Kidney (tissue), 14 donors: ENCODE measurements around the gene CIITA. TPM values are rescaled to one million over a fixed set of nuclear protein-coding genes. Genes with fewer than 3 reads are reported as not detected.

Source experiments
- DNase-seq, 5 donors: peaks; one replicate each; pipeline ENCODE4 v3.0.0-alpha.2; 2013 to 2020
- FAIRE-seq: peaks from 2 replicates; lab custom pipeline; 2012; peaks lifted over from hg19 to GRCh38; lab: Jason Lieb, UNC
- H3K27ac ChIP-seq, 2 donors: one replicate each; pipeline ENCODE4 v1.7.0; 2013; ENCODE audit warnings: low read depth in 2 of 2, low read length in 2 of 2, inconsistent platforms in 1 of 2
- H3K27me3 ChIP-seq: one replicate; pipeline ENCODE4 v1.7.1; 2013; ENCODE audit warnings: low read length, inconsistent platforms; ENCODE audit not compliant: control insufficient read depth, insufficient read depth
- H3K36me3 ChIP-seq, 3 donors: one replicate each; pipeline versions ENCODE4 v1.7.0 to v1.7.1; 2013; ENCODE audit warnings: low read length in 3 of 3, control low read depth in 1 of 3, inconsistent platforms in 1 of 3; ENCODE audit not compliant: insufficient read depth in 3 of 3, control insufficient read depth in 2 of 3
- H3K4me1 ChIP-seq, 3 donors: one replicate each; pipeline versions ENCODE4 v1.7.0 to v1.7.1; 2013; ENCODE audit warnings: low read length in 3 of 3, inconsistent platforms in 1 of 3, low read depth in 1 of 3; ENCODE audit not compliant: control insufficient read depth in 2 of 3, insufficient read depth in 2 of 3
- H3K4me3 ChIP-seq, 3 donors: one replicate each; pipeline versions ENCODE4 v1.7.0 to v1.8.1; 2013; ENCODE audit warnings: low read length in 3 of 3, control low read depth in 1 of 3, inconsistent platforms in 1 of 3
- H3K9ac ChIP-seq, 3 donors: one replicate each; pipeline versions ENCODE4 v1.7.0 to v1.7.1; 2013; ENCODE audit warnings: low read length in 3 of 3, control low read depth in 1 of 3, inconsistent platforms in 1 of 3
- H3K9me3 ChIP-seq, 3 donors: one replicate each; pipeline versions ENCODE4 v1.7.0 to v1.7.1; 2013; ENCODE audit warnings: low read length in 3 of 3, control low read depth in 1 of 3, inconsistent platforms in 1 of 3; ENCODE audit not compliant: control insufficient read depth in 2 of 3, insufficient read depth in 1 of 3
- intact Hi-C: fragments of 100-400 bp; cut with DNase I; formaldehyde crosslinking; loops from one replicate; pipeline ENCODE4 v1.11.1; 2022
- polyA plus RNA-seq: library from polyadenylated mRNA; stranded (reverse); fragments of 350-450 nt; fragmentation: Illumina TruSeq; extraction: RNeasy Lipid Tissue Mini Kit (QIAGEN cat#74804); gene quantifications from one replicate; pipeline ENCODE4 v1.2.3, GENCODE V29; 2014; ENCODE audit warnings: low read depth, low replicate concordance; ENCODE audit not compliant: insufficient read depth
- total RNA-seq: library from RNA; stranded (reverse); fragmentation: NEBNext Ultra II Directional; extraction: Animal tissue kit (Norgen Biotek cat#: 25700); gene quantifications from one replicate; pipeline ENCODE4 v1.2.1, GENCODE V29; 2021
- TF ChIP-seq, protein P1 (sequence below): IDR thresholded peaks from 3 replicates; pipeline ENCODE4 v1.5.1; 2012; ENCODE audit warnings: mild to moderate bottlenecking, moderate library complexity, borderline replicate concordance; ENCODE audit not compliant: insufficient read depth; ENCODE audit errors: extremely low read depth
- donor health status: control.
- donor health status: control.
- donor health status: control.
- donor health status: control.
- donor health status: control.
- donor health status: DM: yes; HTN: yes; CAD: no.
- donor health status: Normal renal cell carcinoma (clear cell type).

Gene CIITA
- total and polyA plus RNA-seq, 2 donors from 2014 or later, result 8.3 to 50.5 TPM

DNA sequence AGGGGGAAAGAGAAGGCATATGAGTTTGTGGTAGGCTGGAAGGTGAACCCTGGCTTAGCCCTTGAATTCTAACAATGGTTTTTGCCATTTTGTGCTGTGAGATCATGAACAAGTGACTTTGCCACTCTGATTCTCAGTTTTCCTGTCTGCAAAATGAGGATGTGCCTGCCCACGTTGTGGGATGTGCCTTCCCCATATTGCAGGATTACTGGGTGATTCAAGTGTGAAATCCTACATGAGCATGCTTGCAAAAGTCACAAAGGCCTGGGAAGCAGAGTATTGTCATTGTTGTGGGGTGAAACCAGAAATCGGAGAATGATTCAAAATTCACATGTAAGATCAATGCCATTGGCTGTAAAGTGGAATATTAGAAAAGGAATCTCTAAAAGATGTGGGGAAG lies 29.8 kb upstream of the CIITA start:
- no peaks in the 10 kb centered on the region for H3K4me1 ChIP-seq
- no peak overlapping the region for H3K4me3 ChIP-seq
- DNase-seq, result no peak
- no peak for FAIRE-seq
- TF ChIP-seq, protein P1, sequence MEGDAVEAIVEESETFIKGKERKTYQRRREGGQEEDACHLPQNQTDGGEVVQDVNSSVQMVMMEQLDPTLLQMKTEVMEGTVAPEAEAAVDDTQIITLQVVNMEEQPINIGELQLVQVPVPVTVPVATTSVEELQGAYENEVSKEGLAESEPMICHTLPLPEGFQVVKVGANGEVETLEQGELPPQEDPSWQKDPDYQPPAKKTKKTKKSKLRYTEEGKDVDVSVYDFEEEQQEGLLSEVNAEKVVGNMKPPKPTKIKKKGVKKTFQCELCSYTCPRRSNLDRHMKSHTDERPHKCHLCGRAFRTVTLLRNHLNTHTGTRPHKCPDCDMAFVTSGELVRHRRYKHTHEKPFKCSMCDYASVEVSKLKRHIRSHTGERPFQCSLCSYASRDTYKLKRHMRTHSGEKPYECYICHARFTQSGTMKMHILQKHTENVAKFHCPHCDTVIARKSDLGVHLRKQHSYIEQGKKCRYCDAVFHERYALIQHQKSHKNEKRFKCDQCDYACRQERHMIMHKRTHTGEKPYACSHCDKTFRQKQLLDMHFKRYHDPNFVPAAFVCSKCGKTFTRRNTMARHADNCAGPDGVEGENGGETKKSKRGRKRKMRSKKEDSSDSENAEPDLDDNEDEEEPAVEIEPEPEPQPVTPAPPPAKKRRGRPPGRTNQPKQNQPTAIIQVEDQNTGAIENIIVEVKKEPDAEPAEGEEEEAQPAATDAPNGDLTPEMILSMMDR, result no peak
- H3K36me3 ChIP-seq, result no peaks in the 10 kb centered on the region
- no peaks in the 10 kb centered on the region for H3K27me3 ChIP-seq
- no peaks in the 10 kb centered on the region for H3K9me3 ChIP-seq
- H3K27ac ChIP-seq, result no peak overlapping the region
- H3K9ac ChIP-seq, result no peak overlapping the region
- intact Hi-C loops, result no loop called here

DNA sequence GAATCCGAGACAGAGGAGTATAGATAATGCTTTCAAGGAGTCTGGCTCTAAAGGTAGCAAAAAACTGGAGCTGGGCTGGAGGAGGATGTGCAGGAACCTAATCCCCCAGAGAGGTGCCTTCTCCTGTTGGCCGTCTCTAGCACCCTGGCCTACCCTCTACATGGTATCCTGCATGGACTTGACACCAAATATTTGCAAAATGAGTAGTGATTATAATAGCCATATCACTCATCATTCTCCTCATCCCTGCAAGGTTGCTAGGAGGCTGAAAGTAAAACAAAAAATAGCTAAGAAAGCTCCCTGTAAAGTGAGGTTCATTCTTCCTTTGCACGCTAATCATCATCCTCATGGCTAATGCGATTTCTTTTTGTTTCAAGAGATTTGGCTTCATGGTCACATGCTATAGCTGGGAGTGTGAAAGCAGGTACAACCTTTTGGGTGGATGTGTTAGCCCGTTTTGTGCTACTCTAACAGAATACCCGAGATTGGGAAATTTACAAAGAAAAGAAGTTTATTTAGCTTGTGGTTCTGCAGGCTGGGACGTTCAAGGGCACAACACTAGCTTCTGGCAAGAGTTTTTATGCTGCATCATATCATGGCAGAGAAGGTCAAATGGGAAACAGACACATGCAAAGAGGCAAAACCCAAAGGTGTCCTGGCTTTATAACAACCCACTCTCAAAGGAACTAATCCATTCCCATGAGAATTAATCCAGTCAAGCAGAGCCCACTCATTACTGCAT lies 27.1 kb upstream of the CIITA start:
- no peaks in the 10 kb centered on the region for H3K4me1 ChIP-seq
- no peak for FAIRE-seq

DNA sequence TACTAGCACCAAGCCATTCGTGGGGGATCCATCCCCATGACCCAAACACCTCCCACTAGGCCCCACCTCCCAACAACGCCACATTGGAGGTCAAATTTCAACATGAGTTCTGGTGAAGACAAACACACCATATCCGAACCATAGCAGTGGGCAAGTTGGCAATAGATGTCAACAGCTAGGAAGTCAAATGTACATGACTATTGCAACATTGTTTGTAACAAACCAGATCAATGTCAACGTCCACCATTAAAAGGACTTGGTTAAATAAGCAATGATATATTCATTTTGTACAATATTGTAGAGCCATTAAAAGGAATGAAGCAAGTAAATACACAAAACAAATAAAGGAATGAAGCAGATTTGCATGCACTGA lies 26.5 kb upstream of the CIITA start:
- DNase-seq (no peak), FAIRE-seq (no peak)
- H3K9ac ChIP-seq, result no peak overlapping the region
- no peak overlapping the region for H3K27ac ChIP-seq
- intact Hi-C loops, result no loop called here
- no peaks in the 10 kb centered on the region for H3K9me3 ChIP-seq
- H3K27me3 ChIP-seq, result no peaks in the 10 kb centered on the region
- H3K4me3 ChIP-seq, result no peak overlapping the region
- TF ChIP-seq, protein P1, result no peak
- H3K4me1 ChIP-seq, result no peaks in the 10 kb centered on the region
- H3K36me3 ChIP-seq, result no peaks in the 10 kb centered on the region

More for the DNA sequence above, 27.1 kb upstream of the CIITA start:
- intact Hi-C loops, result no loop called here
- no peak for DNase-seq
- Histone ChIP-seq H3K27ac (no peak overlapping the region), H3K27me3 (no peaks in the 10 kb centered on the region), H3K4me3 (no peak overlapping the region), H3K9ac (no peak overlapping the region), H3K9me3 (no peaks in the 10 kb centered on the region), H3K36me3 (no peaks in the 10 kb centered on the region)
- TF ChIP-seq, protein P1, result no peak

DNA sequence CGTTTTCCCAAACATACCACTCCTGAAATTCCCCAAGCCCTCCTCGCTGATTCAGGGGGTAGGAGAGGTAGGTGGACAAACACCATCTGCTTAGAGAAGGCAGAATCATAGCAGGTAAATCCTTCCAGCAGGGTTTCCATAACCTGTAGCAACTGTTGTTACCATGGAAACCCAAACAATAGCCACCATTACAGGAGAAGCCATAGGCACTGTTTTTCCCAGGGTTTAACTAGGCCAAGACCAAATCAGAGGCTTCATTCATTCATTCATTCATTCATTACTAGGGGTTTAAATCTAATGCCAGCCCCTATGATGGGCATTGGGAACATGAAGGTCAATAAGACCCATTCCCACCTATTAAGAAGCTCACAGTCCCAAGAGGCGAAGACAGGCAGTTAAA lies 25.5 kb upstream of the CIITA start:
- no peaks in the 10 kb centered on the region for H3K9me3 ChIP-seq
- H3K9ac ChIP-seq, result no peak overlapping the region
- H3K36me3 ChIP-seq, result no peaks in the 10 kb centered on the region
- no peaks in the 10 kb centered on the region for H3K4me1 ChIP-seq
- H3K4me3 ChIP-seq, result no peak overlapping the region
- TF ChIP-seq, protein P1, result no peak
- FAIRE-seq (no peak), DNase-seq (no peak)
- H3K27ac ChIP-seq, result no peak overlapping the region
- intact Hi-C loops, result no loop called here
- H3K27me3 ChIP-seq, result no peaks in the 10 kb centered on the region
